ENCODE results near the gene MCCD1. TPM values are rescaled to one million over a fixed set of nuclear protein-coding genes. Genes with fewer than 3 reads are reported as not detected.
"Not testable (repeated sequence)": the region's sequence is repeated elsewhere in the genome, so short reads cannot be mapped to it uniquely, and the experiment has no call there.

Gene MCCD1
- polyA plus RNA-seq, 1 experiment = not detected

GRCh38 chr6:31548544-31548873 lies 19.7 kb downstream of the MCCD1 start:
- Histone ChIP-seq H3K27ac (ENCODE audit: low read depth, low read length) (no peak overlapping the region), H3K4me3 (ENCODE audit: low read depth, low read length) (peak overlapping the region; percentile 60), H3K27me3 (ENCODE audit: control insufficient read depth, insufficient read depth, low read length) (no peaks in the 10 kb centered on the region), H3K9me3 (ENCODE audit: control insufficient read depth, insufficient read depth, low read length) (peaks cover 3% of the 10 kb centered on the region; the same call in 1 of the 2 replicates)
- ChIA-PET POLR2A (no interaction called here), CTCF (interaction anchor here (1.0 to 14.1 kb wide), 3 partner anchors 33 to 56 kb away, joined by 3 to 388 read pairs (median 31); partner anchors contain the start of genes LTB and NCR3)
- DNase-seq (ENCODE audit: low read depth, low spot score) = no peak
- TF ChIP-seq, protein P1, sequence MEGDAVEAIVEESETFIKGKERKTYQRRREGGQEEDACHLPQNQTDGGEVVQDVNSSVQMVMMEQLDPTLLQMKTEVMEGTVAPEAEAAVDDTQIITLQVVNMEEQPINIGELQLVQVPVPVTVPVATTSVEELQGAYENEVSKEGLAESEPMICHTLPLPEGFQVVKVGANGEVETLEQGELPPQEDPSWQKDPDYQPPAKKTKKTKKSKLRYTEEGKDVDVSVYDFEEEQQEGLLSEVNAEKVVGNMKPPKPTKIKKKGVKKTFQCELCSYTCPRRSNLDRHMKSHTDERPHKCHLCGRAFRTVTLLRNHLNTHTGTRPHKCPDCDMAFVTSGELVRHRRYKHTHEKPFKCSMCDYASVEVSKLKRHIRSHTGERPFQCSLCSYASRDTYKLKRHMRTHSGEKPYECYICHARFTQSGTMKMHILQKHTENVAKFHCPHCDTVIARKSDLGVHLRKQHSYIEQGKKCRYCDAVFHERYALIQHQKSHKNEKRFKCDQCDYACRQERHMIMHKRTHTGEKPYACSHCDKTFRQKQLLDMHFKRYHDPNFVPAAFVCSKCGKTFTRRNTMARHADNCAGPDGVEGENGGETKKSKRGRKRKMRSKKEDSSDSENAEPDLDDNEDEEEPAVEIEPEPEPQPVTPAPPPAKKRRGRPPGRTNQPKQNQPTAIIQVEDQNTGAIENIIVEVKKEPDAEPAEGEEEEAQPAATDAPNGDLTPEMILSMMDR (IDR thresholded peaks at IDR 0.05; ENCODE audit: low read depth, low read length) = no peak

GRCh38 chr6:31551371-31551770 lies 22.6 kb downstream of the MCCD1 start:
- H3K4me3 ChIP-seq (ENCODE audit: low read depth, low read length); H3K27ac ChIP-seq (ENCODE audit: low read depth, low read length); H3K27me3 ChIP-seq (ENCODE audit: control insufficient read depth, insufficient read depth, low read length); DNase-seq (ENCODE audit: low read depth, low spot score); POLR2A ChIA-PET; H3K9me3 ChIP-seq (ENCODE audit: control insufficient read depth, insufficient read depth, low read length): not testable (repeated sequence)
- TF ChIP-seq, protein P1 (IDR thresholded peaks at IDR 0.05; ENCODE audit: low read depth, low read length) = peak; percentile 36; the same call in 1 of the 2 replicates
- CTCF ChIA-PET = interaction anchor here (0.6 to 14.1 kb wide), 11 partner anchors 12 to 1239 kb away, joined by 3 to 388 read pairs (median 3); partner anchors contain the start of gene NCR3

GRCh38 chr6:31556307-31556706 lies 27.5 kb downstream of the MCCD1 start:
- ChIA-PET CTCF (interaction anchor here (1.1 to 2.5 kb wide), 2 partner anchors 24 to 42 kb away, joined by 4 to 16 read pairs; no protein-coding TSS in a partner anchor), POLR2A (no interaction called here)
- TF ChIP-seq, protein P1 (IDR thresholded peaks at IDR 0.05; ENCODE audit: low read depth, low read length) = no peak
- H3K27ac ChIP-seq (ENCODE audit: low read depth, low read length) = no peak overlapping the region
- DNase-seq (ENCODE audit: low read depth, low spot score) = no peak
- H3K9me3 ChIP-seq (ENCODE audit: control insufficient read depth, insufficient read depth, low read length) = no peaks in the 10 kb centered on the region; the same call in 1 of the 2 replicates
- no peaks in the 10 kb centered on the region for H3K27me3 ChIP-seq (ENCODE audit: control insufficient read depth, insufficient read depth, low read length)
- no peak overlapping the region for H3K4me3 ChIP-seq (ENCODE audit: low read depth, low read length)

GRCh38 chr6:31557443-31558317 lies 28.9 kb downstream of the MCCD1 start:
- no peak for DNase-seq (ENCODE audit: low read depth, low spot score)
- H3K27ac ChIP-seq (ENCODE audit: low read depth, low read length) = no peak overlapping the region
- TF ChIP-seq, protein P1 (IDR thresholded peaks at IDR 0.05; ENCODE audit: low read depth, low read length) = no peak
- POLR2A ChIA-PET = no interaction called here
- H3K9me3 ChIP-seq (ENCODE audit: control insufficient read depth, insufficient read depth, low read length) = no peaks in the 10 kb centered on the region; the same call in 1 of the 2 replicates
- no peak overlapping the region for H3K4me3 ChIP-seq (ENCODE audit: low read depth, low read length)
- CTCF ChIA-PET = interaction anchor here (1.1 to 2.5 kb wide), 2 partner anchors 23 to 40 kb away, joined by 4 to 16 read pairs; no protein-coding TSS in a partner anchor
- no peaks in the 10 kb centered on the region for H3K27me3 ChIP-seq (ENCODE audit: control insufficient read depth, insufficient read depth, low read length)

GRCh38 chr6:31558318-31558625 lies 29.5 kb downstream of the MCCD1 start:
- Histone ChIP-seq H3K27me3 (ENCODE audit: control insufficient read depth, insufficient read depth, low read length) (no peaks in the 10 kb centered on the region), H3K27ac (ENCODE audit: low read depth, low read length) (no peak overlapping the region), H3K9me3 (ENCODE audit: control insufficient read depth, insufficient read depth, low read length) (no peaks in the 10 kb centered on the region; the same call in 1 of the 2 replicates), H3K4me3 (ENCODE audit: low read depth, low read length) (no peak overlapping the region)
- POLR2A ChIA-PET = no interaction called here
- TF ChIP-seq, protein P1 (IDR thresholded peaks at IDR 0.05; ENCODE audit: low read depth, low read length) = no peak
- no peak for DNase-seq (ENCODE audit: low read depth, low spot score)
- CTCF ChIA-PET = interaction anchor here (1.0 kb wide), 1 partner anchor 39 kb away, joined by 3 read pairs; no protein-coding TSS in a partner anchor
